ENCODE data around the gene RNLS. TPM values are rescaled to one million over a fixed set of nuclear protein-coding genes. Genes with fewer than 3 reads are reported as not detected.

RNLS gene
- polyA plus RNA-seq, 2 of the 4 experiments (the other 2 are of a cell fraction): 11.7 to 16.8 TPM

GRCh38 chr10:88465765-88466164 lies 117.4 kb downstream of the RNLS start:
- FAIRE-seq (no peak), ATAC-seq (no peak), DNase-seq (ENCODE audit: low read depth in 1 of 2, low spot score in 1 of 2) (no peak)
- POLR2A ChIA-PET: no interaction called here
- no peaks in the 10 kb centered on the region for H3K4me1 ChIP-seq
- no peak overlapping the region for H3K27ac ChIP-seq
- CTCF ChIA-PET: interaction anchor here (1.0 to 2.6 kb wide), 2 partner anchors 33 to 87 kb away, joined by 4 to 7 read pairs; no protein-coding TSS in a partner anchor
- H3K9me3 ChIP-seq: no peaks in the 10 kb centered on the region
- H3K4me3 ChIP-seq: no peak overlapping the region
- no peak overlapping the region for H3K4me2 ChIP-seq
- no peak for TF ChIP-seq CHD2 (IDR thresholded peaks at IDR 0.05; ENCODE audit: low read length, partially characterized antibody)
- no peak for TF ChIP-seq RAD21 (conservative IDR thresholded peaks at IDR 0.05 in 1 of 2, IDR thresholded peaks at IDR 0.05 in 1 of 2)
- TF ChIP-seq, protein P1, sequence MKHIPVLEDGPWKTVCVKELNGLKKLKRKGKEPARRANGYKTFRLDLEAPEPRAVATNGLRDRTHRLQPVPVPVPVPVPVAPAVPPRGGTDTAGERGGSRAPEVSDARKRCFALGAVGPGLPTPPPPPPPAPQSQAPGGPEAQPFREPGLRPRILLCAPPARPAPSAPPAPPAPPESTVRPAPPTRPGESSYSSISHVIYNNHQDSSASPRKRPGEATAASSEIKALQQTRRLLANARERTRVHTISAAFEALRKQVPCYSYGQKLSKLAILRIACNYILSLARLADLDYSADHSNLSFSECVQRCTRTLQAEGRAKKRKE (CRISPR knock-in tag; IDR thresholded peaks at IDR 0.05; ENCODE audit: low read depth): no peak
- TF ChIP-seq E2F6 (IDR thresholded peaks at IDR 0.05; ENCODE audit: borderline replicate concordance, low read depth): no peak
- TF ChIP-seq HEYL (CRISPR knock-in tag; IDR thresholded peaks at IDR 0.05): no peak
- TF ChIP-seq NR3C1 (IDR thresholded peaks at IDR 0.05): no peak
- TF ChIP-seq MAFK (IDR thresholded peaks at IDR 0.05; ENCODE audit: partially characterized antibody): no peak
- TF ChIP-seq NPAS2 (CRISPR knock-in tag; IDR thresholded peaks at IDR 0.05; ENCODE audit: borderline replicate concordance): no peak
- no peak for TF ChIP-seq MAZ (IDR thresholded peaks at IDR 0.05; ENCODE audit: borderline replicate concordance, low read depth, low read length)
- TF ChIP-seq, protein P2, sequence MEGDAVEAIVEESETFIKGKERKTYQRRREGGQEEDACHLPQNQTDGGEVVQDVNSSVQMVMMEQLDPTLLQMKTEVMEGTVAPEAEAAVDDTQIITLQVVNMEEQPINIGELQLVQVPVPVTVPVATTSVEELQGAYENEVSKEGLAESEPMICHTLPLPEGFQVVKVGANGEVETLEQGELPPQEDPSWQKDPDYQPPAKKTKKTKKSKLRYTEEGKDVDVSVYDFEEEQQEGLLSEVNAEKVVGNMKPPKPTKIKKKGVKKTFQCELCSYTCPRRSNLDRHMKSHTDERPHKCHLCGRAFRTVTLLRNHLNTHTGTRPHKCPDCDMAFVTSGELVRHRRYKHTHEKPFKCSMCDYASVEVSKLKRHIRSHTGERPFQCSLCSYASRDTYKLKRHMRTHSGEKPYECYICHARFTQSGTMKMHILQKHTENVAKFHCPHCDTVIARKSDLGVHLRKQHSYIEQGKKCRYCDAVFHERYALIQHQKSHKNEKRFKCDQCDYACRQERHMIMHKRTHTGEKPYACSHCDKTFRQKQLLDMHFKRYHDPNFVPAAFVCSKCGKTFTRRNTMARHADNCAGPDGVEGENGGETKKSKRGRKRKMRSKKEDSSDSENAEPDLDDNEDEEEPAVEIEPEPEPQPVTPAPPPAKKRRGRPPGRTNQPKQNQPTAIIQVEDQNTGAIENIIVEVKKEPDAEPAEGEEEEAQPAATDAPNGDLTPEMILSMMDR (IDR thresholded peaks at IDR 0.05): no peak
- no peak for TF ChIP-seq ZNF302 (CRISPR knock-in tag; IDR thresholded peaks at IDR 0.05)
- TF ChIP-seq HDAC2 (IDR thresholded peaks at IDR 0.05): no peak
- no peak for TF ChIP-seq PBX3 (IDR thresholded peaks at IDR 0.05)
- no peak for TF ChIP-seq CEBPB (IDR thresholded peaks at IDR 0.05)
- no peak for TF ChIP-seq CBX8 (IDR thresholded peaks at IDR 0.05)
- TF ChIP-seq EP300 (IDR thresholded peaks at IDR 0.05): no peak
- no peak for TF ChIP-seq FOSB (CRISPR knock-in tag; IDR thresholded peaks at IDR 0.05)
- TF ChIP-seq, protein P3, sequence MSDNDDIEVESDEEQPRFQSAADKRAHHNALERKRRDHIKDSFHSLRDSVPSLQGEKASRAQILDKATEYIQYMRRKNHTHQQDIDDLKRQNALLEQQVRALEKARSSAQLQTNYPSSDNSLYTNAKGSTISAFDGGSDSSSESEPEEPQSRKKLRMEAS (IDR thresholded peaks at IDR 0.05): no peak
- no peak for TF ChIP-seq HOXA7 (CRISPR knock-in tag; IDR thresholded peaks at IDR 0.05)

- Histone ChIP-seq H3K4me2 (no peak overlapping the region), H3K9me3 (no peaks in the 10 kb centered on the region), H3K4me1 (no peaks in the 10 kb centered on the region), H3K4me3 (no peak overlapping the region), H3K27ac (no peak overlapping the region)
- WGBS (ENCODE audit: missing lambda C conversion rate): 74% methylated on average over 1 of the region's 1 CpG
- ChIA-PET POLR2A (no interaction called here), CTCF (no interaction called here)
- DNase-seq (ENCODE audit: low read depth in 1 of 2, low spot score in 1 of 2) (no peak), ATAC-seq (no peak), FAIRE-seq (no peak)
- TF ChIP-seq NR3C1 (IDR thresholded peaks at IDR 0.05) (no peak), RCOR1 (IDR thresholded peaks at IDR 0.05; ENCODE audit: low read depth, low read length) (no peak), RNF2 (IDR thresholded peaks at IDR 0.05; ENCODE audit: borderline replicate concordance, low read depth) (no peak), E2F6 (IDR thresholded peaks at IDR 0.05; ENCODE audit: borderline replicate concordance, low read depth) (no peak), JUN (IDR thresholded peaks at IDR 0.05) (no peak), EHF (CRISPR knock-in tag; IDR thresholded peaks at IDR 0.05) (no peak), NFE2L2 (conservative IDR thresholded peaks at IDR 0.05; ENCODE audit: low read length) (no peak), GATA3 (IDR thresholded peaks at IDR 0.05; ENCODE audit: borderline replicate concordance) (no peak), CBX2 (IDR thresholded peaks at IDR 0.05; ENCODE audit: borderline replicate concordance, low read depth) (no peak), MAFK (IDR thresholded peaks at IDR 0.05; ENCODE audit: partially characterized antibody) (no peak), BHLHE40 (IDR thresholded peaks at IDR 0.05; ENCODE audit: low read depth, low read length) (no peak), FOSB (CRISPR knock-in tag; IDR thresholded peaks at IDR 0.05) (no peak), TP53 (CRISPR knock-in tag; IDR thresholded peaks at IDR 0.05) (no peak), NPAS2 (CRISPR knock-in tag; IDR thresholded peaks at IDR 0.05; ENCODE audit: borderline replicate concordance) (no peak), CBX8 (IDR thresholded peaks at IDR 0.05) (no peak)
These were observed 119.3 kb downstream of the RNLS start for GRCh38 chr10:88463811-88464210.
